Fibroblast of peridontal ligament (primary cell): Measurements from ENCODE around the gene TSR3.

Experiments used
- DNase-seq: peaks from one replicate; pipeline ENCODE4 v3.0.0-alpha.2; 2010; ENCODE audit errors: extremely low read depth

The TSR3 gene

DNA sequence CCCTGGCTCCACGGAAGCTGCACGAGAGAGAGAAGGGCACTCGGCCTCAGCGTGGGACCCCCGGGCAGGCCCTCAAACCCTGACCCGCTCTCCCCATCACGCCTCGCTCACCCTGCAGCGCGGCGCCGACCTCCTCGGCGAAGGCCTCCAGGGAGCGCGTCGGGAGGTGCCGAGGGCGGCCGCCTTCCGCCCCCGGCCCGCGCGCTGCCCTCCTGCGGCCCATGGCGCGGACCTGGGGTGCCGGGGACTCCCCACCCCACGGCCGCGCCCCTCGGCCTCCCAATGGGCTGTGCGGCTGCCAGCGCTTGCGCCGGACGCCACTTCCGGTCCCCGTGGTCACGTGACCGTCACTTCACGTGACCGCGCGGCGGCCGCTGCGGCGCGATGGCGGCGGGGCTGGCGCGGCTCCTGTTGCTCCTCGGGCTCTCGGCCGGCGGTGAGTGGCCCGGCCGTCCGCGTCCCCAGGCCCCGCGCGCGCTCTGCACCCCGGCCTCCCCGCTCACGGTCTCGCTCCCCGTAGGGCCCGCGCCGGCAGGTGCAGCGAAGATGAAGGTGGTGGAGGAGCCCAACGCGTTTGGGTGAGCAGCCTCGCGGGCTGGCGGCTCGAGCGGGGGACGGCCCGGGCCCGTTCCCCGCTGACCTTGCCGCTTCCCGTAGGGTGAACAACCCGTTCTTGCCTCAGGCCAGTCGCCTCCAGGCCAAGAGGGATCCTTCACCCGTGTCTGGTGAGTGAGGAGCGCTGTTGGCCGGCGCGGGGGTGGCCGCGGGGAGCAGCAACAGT, at the start of gene TSR3, which contains the start of gene GNPTG:
Gene TSR3, minus strand, starts transcription at position 297 of the 781 bp plus-strand sequence. Its CDS starts 74 bp downstream, at position 223.
Gene GNPTG, plus strand, starts transcription at position 350 of the 781 bp plus-strand sequence. Its CDS starts 35 bp downstream, at position 385.
- peak; percentile 80 for DNase-seq

DNA sequence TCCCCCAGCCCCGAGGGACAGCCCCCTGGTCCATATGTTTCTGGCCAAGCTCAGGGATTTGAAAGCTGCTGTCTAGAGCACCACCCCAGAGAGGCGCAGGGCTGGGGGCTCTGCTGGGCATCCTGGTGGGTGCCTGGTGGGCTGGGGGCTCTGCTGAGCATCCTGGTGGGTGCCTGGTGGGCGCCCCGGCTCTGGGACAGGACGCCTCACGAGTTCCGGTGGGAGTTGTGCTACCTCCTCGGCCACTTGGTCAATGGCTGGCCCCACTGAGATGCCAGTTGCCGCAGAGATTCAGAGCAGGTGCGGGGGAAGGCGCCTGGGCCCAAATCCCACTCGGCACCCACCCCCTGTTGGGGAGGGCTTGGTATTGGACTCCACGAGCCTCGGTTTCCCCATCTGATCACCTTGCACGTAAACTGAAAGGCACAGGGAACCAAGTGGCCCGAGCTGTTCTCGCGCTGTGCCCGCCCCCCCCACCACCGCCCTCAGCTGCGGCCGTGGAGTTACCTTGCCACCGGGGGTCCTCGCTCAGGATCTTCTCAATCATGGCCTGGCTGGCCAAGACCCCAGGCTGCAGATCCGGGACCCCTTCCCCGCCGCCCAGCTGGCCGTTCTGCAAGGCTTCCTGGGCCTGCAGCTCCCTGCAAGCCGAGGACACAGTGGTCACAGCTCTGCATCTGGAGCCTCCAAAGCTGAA, 49.5 kb upstream of the TSR3 start:
- DNase-seq, result no peak

DNA sequence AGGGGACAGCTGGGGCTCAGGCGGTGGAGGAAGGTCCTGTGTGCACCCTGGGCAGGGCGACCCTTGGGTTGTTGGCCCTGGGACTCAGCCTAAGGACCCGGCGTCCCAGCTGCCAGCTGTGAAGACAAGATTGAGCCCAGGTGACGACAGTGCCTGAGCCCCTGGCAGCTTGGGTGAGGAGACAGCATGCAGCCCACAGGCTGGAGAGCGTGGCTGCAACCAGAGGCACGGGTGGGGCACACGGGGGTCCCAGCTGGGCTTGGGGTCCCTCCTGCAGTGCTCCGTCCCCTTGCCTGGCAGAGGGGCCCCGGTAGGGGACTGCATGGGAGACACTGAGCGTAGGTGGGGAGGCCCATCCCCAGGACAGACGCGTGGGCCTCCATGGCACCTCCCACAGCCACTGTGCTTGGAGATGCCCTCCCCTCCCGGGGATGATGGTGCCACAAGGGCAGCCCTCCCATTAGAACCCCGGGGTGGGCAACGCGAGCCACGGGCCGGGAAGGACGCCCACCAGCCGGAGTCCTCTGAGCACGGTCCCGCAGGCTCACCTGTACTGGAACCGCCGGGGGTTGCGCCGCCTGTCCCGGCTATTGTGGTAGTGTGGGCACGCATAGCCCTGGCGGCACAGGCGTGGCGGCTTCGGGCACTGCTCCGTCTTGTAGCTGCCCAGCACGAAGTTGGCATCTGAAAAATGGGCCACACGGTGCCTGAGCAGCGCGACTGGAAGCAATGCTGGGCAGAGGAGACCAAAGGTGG, 47.3 kb upstream of the TSR3 start:
- DNase-seq, result no peak

GRCh38 chr16:1398351-1398750, 46.7 kb upstream of the TSR3 start:
- DNase-seq, result no peak

GRCh38 chr16:1397779-1398178, 46.1 kb upstream of the TSR3 start:
- no peak for DNase-seq

- no peak for DNase-seq
Measured at GRCh38 chr16:1395444-1396031, 43.9 kb upstream of the TSR3 start.

GRCh38 chr16:1394367-1394951, 42.8 kb upstream of the TSR3 start:
- no peak for DNase-seq

GRCh38 chr16:1393613-1394176, 42.0 kb upstream of the TSR3 start:
- DNase-seq, result no peak

- no peak for DNase-seq
Measured at GRCh38 chr16:1392826-1393225, 41.1 kb upstream of the TSR3 start.

DNA sequence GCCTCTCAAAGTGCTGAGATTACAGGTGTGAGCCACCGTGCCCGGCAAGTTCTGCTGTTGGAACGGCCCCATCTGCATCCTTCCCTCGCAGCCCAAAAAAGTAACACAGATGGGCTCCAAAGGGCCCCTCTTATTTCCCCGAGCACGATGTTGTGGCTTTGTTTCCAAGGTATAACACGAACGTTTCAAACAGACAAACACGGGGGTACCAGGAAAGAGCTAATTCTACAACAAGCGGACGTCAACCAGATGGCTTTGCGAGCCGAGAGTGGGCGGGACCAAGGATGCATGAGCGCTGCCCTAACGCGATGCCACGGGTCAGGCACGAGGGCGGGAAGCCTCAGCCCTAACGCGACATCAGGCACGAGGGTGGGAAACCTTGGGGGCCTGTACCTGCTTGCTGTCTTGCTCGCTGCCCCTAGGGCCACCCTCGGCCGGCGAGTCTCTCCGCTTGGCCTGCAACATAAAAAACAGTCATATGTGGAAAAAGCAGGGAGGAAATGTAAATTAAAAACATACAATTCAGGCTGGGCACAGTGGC, 38.6 kb upstream of the TSR3 start:
- DNase-seq, result no peak

- no peak for DNase-seq
Measured at GRCh38 chr16:1389762-1390161, 38.1 kb upstream of the TSR3 start.

- DNase-seq, result no peak
Measured at GRCh38 chr16:1387331-1387730, 35.7 kb upstream of the TSR3 start.

- DNase-seq, result no peak
Measured at GRCh38 chr16:1385232-1385631, 33.6 kb upstream of the TSR3 start.

DNA sequence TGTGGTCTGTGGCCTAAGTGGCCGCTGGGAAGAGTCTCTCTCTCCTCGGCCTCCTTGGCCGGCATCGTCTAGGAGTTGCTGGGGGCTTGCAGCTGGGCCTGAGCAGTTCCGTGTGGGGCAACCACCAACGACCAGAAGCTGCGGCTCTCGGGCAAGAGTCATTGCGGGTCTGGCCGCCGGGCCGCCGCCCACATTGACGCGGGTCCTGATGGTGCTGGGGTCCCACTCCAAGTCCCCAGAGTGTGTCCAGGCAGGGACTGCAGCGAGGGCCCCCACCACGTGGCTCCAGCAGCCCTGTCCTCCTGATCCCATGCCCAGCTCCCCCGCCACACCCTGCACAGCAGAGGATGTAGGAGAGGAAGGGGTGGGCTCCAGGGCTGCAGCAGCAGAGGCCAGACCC, 31.9 kb upstream of the TSR3 start:
- DNase-seq, result no peak

GRCh38 chr16:1381612-1382406, 30.1 kb upstream of the TSR3 start:
- DNase-seq, result no peak

GRCh38 chr16:1380195-1380594, 28.5 kb upstream of the TSR3 start:
- DNase-seq, result no peak

DNA sequence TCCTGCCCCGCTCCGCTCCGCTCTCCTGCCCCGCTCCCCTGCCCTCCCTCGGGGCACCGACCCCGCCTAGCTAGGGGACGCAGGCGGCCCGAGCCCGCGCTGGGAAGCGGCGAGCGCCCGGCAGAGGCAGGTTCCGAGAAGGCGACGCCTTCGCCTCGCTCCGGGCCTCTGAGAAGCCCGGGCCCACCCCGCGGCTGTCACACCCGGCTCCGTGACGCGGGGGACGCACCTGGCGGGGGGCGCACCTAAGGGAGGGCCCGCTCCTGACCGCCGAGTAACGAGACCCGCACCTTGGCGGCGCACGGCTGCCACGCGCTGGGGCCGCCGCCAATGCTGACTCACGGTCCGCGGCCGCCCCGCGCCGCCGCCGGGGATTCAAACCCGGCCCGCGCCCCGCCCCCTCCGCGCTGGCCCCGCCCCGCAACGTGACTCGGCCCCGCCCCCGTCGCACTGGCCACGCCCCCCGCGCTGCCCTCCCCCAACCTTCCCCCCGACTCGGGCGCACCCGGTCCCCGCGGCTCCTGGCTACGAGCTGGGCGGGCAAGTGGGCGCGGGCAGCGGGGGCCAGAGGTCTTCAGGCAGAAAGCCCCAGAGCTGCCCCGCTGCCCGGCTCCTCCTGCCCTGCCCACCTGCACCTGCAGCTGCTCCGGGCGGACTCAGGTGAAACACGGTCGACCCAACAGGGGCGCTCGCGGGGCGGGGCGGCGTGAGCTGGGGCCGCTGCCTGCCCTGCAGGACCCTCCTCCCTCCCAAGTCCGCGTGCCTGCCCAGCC, 27.8 kb upstream of the TSR3 start:
- peak; percentile 18 for DNase-seq

- peak; percentile 52 for DNase-seq
Measured at GRCh38 chr16:1378804-1379303, 27.2 kb upstream of the TSR3 start.
